ENCODE results near the gene IRAK1.

DNA sequence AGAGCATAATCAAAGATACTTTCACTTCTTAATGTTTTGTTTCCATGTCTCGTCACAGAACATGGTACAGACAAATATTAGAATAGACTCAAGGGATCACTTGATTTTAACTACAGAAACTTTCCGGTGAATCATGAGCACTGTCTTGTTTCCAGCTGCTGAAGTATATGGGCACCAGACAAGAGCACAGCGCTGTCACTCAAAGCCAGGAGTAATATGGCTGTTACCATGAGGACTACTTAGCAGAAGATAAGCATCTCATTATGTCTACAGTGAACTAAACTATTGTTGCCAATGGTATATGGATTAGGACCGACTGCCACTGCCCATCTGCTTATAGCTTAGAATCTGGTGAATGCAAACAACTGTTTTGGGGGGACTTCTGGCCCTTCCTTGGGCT lies 43.5 kb upstream of the IRAK1 start:
- TF ChIP-seq, protein P1, sequence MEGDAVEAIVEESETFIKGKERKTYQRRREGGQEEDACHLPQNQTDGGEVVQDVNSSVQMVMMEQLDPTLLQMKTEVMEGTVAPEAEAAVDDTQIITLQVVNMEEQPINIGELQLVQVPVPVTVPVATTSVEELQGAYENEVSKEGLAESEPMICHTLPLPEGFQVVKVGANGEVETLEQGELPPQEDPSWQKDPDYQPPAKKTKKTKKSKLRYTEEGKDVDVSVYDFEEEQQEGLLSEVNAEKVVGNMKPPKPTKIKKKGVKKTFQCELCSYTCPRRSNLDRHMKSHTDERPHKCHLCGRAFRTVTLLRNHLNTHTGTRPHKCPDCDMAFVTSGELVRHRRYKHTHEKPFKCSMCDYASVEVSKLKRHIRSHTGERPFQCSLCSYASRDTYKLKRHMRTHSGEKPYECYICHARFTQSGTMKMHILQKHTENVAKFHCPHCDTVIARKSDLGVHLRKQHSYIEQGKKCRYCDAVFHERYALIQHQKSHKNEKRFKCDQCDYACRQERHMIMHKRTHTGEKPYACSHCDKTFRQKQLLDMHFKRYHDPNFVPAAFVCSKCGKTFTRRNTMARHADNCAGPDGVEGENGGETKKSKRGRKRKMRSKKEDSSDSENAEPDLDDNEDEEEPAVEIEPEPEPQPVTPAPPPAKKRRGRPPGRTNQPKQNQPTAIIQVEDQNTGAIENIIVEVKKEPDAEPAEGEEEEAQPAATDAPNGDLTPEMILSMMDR (IDR thresholded peaks at IDR 0.05; ENCODE audit: extremely low read depth in 1 of 2, insufficient read depth in 1 of 2, low read depth in 1 of 2, low read length in 2 of 2), result no peak
- TF ChIP-seq MYC (IDR thresholded peaks at IDR 0.05; ENCODE audit: low read depth, low read length) (no peak), EZH2 (IDR thresholded peaks at IDR 0.05; ENCODE audit: borderline replicate concordance, low read depth, low read length, severe bottlenecking) (no peak), POLR2A (IDR thresholded peaks at IDR 0.05; ENCODE audit: low read depth, low read length) (no peak), POLR2AphosphoS5 (IDR thresholded peaks at IDR 0.05; ENCODE audit: insufficient read depth, low read depth, low read length) (no peak), GATA2 (IDR thresholded peaks at IDR 0.05; ENCODE audit: insufficient read depth, insufficient read length, low read depth, low read length) (no peak), JUN (IDR thresholded peaks at IDR 0.05; ENCODE audit: borderline replicate concordance, insufficient read depth, insufficient read length, low read depth) (no peak)
- TF ChIP-seq, protein P2, sequence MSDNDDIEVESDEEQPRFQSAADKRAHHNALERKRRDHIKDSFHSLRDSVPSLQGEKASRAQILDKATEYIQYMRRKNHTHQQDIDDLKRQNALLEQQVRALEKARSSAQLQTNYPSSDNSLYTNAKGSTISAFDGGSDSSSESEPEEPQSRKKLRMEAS (IDR thresholded peaks at IDR 0.05; ENCODE audit: insufficient read depth, insufficient read length), result no peak

Measured in endothelial cell of umbilical vein (primary cell).